HG03060 (cell line): ENCODE measurements around the gene SH3GL1.

Experiments used
- ATAC-seq: cut with Tn5 transposase; IDR thresholded peaks from one replicate; pipeline ENCODE4 v1.9.1; 2021; ENCODE audit warnings: low read depth, moderate number of reproducible peaks; ENCODE audit not compliant: unreplicated experiment

SH3GL1 gene

DNA sequence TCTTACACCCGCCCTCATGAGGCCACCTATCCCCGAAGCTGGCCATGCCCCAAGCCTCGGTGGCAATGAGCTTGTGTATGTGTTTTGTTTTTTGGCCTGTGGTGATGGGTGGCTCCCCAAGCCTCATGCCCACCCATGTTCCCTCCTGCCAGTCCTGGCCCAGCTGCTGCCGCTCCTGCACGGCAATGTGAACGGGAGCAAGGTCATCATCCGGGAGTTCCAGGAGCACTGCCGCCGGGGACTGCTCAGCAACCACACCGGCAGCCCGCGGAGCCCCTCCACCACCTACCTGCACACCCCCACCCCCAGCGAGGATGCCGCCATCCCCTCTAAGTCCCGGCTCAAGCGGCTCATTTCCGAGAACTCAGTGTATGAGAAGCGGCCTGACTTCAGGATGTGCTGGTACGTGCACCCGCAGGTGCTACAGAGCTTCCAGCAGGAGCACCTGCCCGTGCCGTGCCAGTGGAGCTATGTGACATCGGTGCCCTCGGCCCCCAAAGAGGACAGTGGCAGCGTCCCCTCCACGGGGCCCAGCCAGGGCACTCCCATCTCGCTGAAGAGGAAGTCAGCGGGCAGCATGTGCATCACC, 32.7 kb upstream of the SH3GL1 start:
- ATAC-seq = no peak

DNA sequence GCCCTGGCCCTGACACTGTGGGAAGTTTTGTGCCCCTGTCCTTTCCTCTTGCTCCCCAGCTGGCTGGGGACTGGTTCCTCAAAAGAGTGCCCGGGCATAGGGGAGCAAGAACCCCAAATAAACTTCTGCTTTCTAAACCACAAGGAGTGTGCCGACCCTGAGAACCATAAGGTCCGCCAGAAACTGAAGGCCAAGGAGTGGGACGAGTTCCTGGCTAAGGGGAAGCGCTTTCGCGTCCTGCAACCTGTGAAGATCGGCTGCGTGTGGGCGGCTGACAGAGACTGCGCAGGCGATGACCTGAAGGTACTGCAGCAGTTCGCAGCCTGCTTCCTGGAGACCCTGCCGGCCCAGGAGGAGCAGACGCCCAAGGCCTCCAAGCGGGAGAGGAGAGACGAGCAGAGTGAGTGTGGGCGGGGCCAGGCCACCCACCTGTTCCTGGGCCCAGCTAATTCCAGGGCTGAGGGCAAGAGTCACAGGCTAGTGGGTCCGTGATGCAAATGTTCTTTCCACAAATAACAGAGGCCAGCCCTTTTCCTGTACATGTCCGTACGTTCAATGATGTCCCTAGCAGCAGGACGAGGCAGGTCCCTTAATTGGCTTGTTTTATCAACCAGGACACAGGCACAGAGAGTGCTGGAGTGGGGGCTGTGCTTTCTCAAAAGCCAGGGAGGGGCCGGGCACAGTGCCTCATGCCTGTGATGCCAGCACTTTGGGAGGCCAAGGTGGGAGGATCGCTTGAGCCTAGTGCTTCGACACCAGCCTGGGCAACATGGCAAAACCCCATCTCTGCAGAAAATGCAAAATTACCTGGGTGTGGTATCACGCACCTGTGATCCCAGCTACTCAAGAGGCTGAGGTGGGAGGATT, 31.7 kb upstream of the SH3GL1 start:
- ATAC-seq = no peak

- no peak for ATAC-seq
Measured at GRCh38 chr19:4431296-4431695, 30.9 kb upstream of the SH3GL1 start.

DNA sequence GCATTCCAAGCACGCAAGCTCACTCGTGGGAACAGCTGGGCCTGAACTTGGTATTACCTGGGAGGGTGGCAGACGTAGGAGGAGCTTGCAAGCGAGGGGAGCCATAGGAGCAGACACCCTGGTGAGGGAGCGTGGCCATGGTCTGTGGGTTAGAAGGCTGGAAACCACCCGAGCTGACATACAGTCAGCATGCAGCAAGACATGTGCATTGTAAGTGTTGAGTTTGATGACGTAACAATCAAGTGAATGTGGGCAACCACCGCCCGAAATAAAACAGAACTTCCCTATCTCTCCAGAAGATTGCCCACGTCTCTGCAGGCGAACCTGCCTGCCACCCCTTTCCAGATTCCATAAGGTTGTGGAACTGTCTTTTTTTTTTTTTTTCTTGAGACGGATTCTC, 30.4 kb upstream of the SH3GL1 start:
- no peak for ATAC-seq

GRCh38 chr19:4429771-4430171, 29.4 kb upstream of the SH3GL1 start:
- ATAC-seq = no peak

DNA sequence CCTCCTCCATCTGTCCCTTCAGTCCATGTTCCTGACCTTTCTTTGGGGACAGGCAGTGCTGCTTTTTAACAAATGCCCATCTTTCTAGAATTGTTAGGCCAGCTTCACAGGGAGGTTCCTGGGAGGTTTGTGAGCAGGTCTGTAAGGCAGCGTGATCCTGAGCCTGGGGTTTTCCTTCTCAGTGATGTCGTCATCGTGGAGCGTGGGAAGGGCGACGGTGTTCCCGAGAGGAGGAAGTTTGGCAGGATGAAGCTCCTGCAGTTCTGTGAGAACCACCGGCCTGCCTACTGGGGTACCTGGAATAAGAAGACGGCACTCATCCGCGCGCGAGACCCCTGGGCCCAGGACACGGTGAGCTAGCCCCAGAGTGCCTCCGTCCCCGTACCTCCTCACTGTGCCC, 28.9 kb upstream of the SH3GL1 start:
- ATAC-seq = no peak

DNA sequence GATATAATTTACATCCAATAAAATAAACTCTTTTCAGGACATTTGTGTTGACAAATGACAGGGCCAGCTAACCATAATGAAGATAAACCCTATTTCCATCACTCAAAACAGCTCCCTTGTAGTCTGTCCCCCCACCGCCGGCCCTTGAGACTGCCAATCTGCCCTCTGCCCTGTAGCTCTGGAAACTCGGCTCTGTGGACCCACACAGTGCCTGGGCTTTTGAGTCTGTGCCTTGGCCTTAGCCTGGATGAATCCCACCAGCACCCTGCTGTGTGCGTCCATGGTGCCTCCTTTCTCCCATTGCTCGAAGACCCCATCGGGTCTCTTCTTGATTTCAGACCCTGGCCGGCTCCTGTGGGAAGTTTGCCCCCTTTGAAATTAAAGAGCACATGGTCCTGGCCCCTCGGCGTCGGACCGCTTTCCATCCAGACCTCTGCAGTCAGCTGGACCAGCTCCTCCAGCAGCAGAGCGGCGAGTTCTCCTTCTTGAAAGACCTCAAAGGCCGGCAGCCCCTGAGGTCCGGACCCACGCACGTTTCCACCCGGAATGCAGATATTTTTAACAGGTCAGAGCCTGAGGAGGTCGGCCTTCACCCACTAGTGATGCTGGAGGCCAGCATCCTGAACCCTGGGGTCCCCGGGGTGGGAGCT, 28.1 kb upstream of the SH3GL1 start:
- ATAC-seq = no peak

GRCh38 chr19:4425537-4425936, 25.2 kb upstream of the SH3GL1 start:
- no peak for ATAC-seq

GRCh38 chr19:4423416-4424126, 23.2 kb upstream of the SH3GL1 start:
- ATAC-seq = no peak

- no peak for ATAC-seq
Measured at GRCh38 chr19:4416268-4416667, 15.9 kb upstream of the SH3GL1 start.

DNA sequence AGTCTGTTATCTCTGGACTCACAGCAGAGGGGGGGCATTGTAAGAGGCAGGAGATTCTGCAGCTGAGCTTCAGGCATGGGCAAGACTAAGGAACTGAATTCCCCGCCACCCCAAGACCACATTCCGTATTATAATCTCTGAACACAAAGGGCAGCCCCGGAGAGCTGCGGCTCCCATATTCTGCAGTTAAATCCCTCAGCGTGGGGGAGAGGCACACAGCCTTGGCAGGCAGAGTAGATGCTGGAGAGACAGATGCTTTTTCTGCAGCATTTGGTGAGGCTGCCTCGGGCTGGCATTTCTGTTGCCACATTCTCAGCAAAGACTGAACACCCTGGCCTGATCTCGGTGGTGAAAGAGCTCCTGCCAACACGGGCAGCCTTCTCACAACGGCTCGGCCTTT, 15.0 kb upstream of the SH3GL1 start:
- no peak for ATAC-seq

DNA sequence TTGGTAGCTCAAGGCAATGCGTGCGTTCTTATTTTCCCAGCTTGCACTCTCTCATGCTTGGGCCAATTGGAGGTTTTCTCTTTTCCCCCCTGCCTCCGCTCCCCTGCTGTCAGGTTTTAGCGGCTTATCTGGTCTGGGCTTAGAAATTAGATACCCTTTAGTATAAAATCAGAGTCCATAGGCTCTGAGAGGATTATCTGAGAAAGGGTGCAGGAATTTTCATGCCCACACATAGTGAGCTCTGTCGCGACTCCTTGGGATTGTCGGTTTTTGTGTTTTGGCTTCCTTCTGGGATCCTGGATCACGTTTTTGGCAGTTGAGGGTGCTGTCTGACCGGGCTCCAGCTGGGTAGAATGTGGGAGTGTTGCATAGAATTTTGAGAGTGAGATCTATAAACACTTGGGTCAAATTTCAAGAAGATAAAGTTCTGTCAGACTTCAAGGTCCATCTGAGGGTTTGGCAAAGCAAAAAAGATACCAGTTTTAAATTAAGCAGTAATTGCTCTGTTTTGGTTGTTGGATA, 14.5 kb upstream of the SH3GL1 start:
- ATAC-seq = no peak

DNA sequence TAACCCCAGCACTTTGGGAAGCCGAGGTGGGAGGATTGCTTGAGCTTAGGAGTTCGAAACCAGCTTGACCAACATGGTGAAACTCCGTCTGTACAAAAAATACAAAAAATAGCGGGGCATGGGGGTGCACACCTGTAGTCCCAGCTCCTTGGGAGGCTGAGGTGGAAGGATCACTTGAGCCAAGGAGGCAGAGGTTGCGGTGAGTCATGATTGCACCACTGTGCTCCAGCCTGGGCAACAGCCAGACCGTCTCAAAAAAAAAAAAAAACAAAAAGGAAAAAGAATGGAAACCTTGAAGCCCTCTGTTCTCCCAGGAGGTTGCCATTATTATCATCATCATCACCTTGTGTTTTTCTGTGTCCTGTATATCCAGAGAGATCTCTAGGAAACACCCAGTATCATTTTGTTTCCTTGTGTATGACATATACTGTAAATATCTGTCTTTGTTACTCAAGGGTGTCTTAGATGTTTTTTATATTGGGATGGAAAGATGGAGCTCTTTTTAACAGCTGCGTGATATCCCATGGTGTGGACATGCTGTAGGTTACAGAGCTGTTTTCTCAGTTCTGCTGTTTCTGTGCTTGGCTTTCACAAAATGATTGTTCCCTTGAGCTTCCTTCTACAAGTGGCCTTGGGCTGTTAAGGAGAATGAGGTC, 13.9 kb upstream of the SH3GL1 start:
- no peak for ATAC-seq

- no peak for ATAC-seq
Measured at GRCh38 chr19:4413588-4413987, 13.2 kb upstream of the SH3GL1 start.

GRCh38 chr19:4409123-4409933, 9.0 kb upstream of the SH3GL1 start:
- no peak for ATAC-seq

- no peak for ATAC-seq
Measured at GRCh38 chr19:4406626-4407025, 6.3 kb upstream of the SH3GL1 start.

DNA sequence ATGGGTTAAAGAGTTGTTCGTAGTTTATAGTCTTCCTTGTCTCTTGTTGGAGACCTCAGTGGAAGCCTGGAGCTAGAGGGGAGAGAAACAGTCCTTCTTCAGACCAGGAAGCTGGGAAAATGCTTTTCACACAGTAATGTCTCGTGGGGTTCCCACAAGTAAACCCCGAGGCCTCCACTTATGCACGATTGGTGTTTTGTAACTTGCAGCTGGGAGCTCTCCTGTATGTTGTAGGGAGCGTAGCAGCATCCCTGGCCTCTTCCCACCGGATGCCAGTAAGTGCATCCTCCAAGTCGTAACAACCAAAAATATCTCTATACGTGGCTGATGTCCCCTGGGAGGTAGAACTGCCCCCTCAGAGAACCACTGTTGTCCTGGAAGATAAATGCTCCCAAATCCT, 5.6 kb upstream of the SH3GL1 start:
- ATAC-seq = no peak

DNA sequence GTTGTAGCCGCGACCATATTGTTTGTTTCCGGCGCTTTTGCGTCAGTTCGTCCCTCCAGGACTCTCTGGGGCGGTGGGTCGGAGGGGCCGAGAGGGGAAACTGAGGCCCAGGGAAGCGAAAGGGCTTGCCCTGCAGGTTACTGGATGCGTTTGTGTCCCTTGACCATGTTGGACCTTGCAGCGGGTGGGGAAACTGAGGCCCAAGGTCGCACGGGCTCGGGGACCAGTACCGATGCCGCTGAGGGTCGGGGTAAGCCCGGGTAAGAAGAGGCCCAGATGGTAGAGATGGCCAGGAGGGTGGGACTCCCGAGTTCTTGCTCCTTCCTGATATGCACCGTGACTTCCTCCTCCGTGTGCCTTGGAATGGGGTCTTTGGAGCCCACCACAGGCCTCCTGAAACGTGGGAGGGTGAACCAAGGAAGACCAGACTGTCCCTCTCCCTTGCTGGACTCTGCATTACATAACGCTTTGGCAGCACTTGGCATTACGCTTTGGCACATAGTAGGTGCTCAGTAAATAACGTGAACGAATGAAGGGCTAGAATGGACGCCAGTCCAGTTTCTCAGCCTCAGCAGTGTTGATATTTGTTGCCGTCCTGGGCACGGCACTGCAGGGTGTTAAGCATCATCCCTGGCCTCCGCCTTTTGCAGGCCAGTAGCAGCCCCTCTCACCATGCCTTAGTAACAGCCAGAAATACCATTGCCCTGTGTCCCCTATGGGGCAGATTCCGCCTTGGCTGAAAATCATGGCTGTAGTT, 2.8 kb upstream of the SH3GL1 start:
- ATAC-seq = no peak
